ENCODE results near the gene PLEKHF1. TPM values are rescaled to one million over a fixed set of nuclear protein-coding genes. Genes with fewer than 3 reads are reported as not detected.

Gene PLEKHF1
- total and polyA plus RNA-seq, 2 of the 8 experiments (the other 6 are each of a cell fraction or from before 2014, with no cell fraction given): 11.1 to 18.4 TPM

DNA sequence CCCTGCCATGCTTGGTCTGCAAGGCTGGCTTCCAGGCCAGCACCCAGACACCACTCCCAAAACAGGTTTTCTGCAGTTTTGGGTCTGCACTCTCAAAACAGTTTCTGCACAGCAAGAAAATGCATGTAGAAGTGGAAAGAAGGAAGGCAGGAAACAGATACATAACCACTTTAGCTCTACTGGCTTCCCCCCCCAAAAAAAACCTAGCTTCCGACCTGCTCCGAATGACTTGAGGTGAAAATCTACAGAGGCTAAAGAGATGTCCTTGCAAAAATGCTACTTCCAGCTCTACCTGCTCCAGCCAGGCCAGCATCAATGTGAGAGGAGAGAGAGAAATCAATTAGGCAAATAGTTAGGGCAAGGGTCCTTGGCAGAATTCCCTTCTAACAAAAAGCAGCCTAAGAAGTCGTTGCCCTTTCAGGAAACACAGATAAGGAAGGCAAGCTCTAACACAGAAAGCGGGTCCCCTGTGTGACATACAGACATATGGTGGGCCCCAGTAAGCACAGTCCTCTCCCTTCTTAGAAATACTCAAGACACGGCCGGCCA is 46.4 kb downstream of the PLEKHF1 start:
- no peak overlapping the region for H3K56ac ChIP-seq (replicated peaks; ENCODE audit: insufficient read length, low read depth, low read length)
- no peak overlapping the region for H2BK12ac ChIP-seq (ENCODE audit: low read depth, low read length)
- H2AFZ ChIP-seq (ENCODE audit: low read length): no peak overlapping the region
- H3K4me2 ChIP-seq (ENCODE audit: insufficient read depth in 1 of 2, low read depth in 2 of 2, low read length in 2 of 2): no peak overlapping the region
- no peaks in the 10 kb centered on the region for H3K9me3 ChIP-seq (ENCODE audit: insufficient read depth in 2 of 2, low read depth in 1 of 2, low read length in 1 of 2)
- H3K4me1 ChIP-seq (replicated peaks in 1 of 4; ENCODE audit: control insufficient read depth in 3 of 4, insufficient read depth in 4 of 4, low read length in 3 of 4): peaks cover 0 to 4% (median 2%) of the 10 kb centered on the region in 4 experiments; a peak in 4 of 7 replicates
- no peaks in the 10 kb centered on the region for H4K20me1 ChIP-seq (replicated peaks in 1 of 2; ENCODE audit: control insufficient read depth in 1 of 2, insufficient read depth in 2 of 2, low read length in 2 of 2)
- H3K79me1 ChIP-seq (ENCODE audit: low read depth, low read length): peaks cover 4% of the 10 kb centered on the region
- POLR2A ChIA-PET (ENCODE audit: partially characterized antibody): interaction anchor here (0.8 kb wide), 1 partner anchor 9 kb away, joined by 3 read pairs; no protein-coding TSS in a partner anchor
- H3K9ac ChIP-seq (replicated peaks in 1 of 4; ENCODE audit: extremely low read depth in 1 of 4, low read depth in 3 of 4, low read length in 3 of 4): no peak overlapping the region
- H3K14ac ChIP-seq (ENCODE audit: insufficient read length): no peak overlapping the region
- no peak overlapping the region for H3K27ac ChIP-seq (ENCODE audit: low read depth, low read length)
- H4K91ac ChIP-seq (replicated peaks; ENCODE audit: insufficient read length, low read length): no peak overlapping the region
- no peak overlapping the region for H2AK5ac ChIP-seq (ENCODE audit: low read depth, low read length)
- no peaks in the 10 kb centered on the region for H3K27me3 ChIP-seq (replicated peaks in 1 of 4; ENCODE audit: control insufficient read depth in 3 of 4, extremely low read depth in 1 of 4, insufficient read depth in 3 of 4, low read length in 3 of 4)
- H3K23ac ChIP-seq (ENCODE audit: insufficient read length): no peak overlapping the region
- no peaks in the 10 kb centered on the region for H3K36me3 ChIP-seq (ENCODE audit: control insufficient read depth in 2 of 4, insufficient read depth in 4 of 4, low read length in 3 of 4)
- H2BK15ac ChIP-seq (ENCODE audit: low read length): no peak overlapping the region
- CTCF ChIA-PET (ENCODE audit: partially characterized antibody): interaction anchor here (0.9 to 5.7 kb wide), 4 partner anchors 17 to 209 kb away, joined by 3 to 52 read pairs (median 6); no protein-coding TSS in a partner anchor
- H3K18ac ChIP-seq (ENCODE audit: extremely low read depth, low read length): no peak overlapping the region
- H4K5ac ChIP-seq (ENCODE audit: insufficient read length, low read depth, low read length): no peak overlapping the region
- H2BK20ac ChIP-seq (ENCODE audit: low read length): no peak overlapping the region
- peaks cover 2% of the 10 kb centered on the region; the same call in 1 of the 2 replicates for H3K23me2 ChIP-seq (ENCODE audit: low read depth, low read length)
- no peaks in the 10 kb centered on the region; a peak in 1 of 4 replicates for H3K79me2 ChIP-seq (ENCODE audit: control insufficient read depth in 1 of 2, insufficient read depth in 2 of 2, low read length in 2 of 2)
- H4K8ac ChIP-seq (ENCODE audit: extremely low read depth, insufficient read depth, low read length): no peak overlapping the region
- no peak overlapping the region for H2BK5ac ChIP-seq (ENCODE audit: low read depth, low read length)
- WGBS, 2 experiments (ENCODE audit: extremely low coverage in 1 of 2, insufficient coverage in 1 of 2, insufficient read length in 1 of 2, insufficient replicate concordance in 2 of 2, low coverage in 1 of 2, low lambda C conversion rate in 2 of 2, missing lambda C conversion rate in 1 of 2): 82% methylated on average over 6 of the region's 6 CpGs; no CpG with 5 or more reads in 1 of the 2 experiments
- no peak overlapping the region for H3K4ac ChIP-seq (replicated peaks; ENCODE audit: insufficient read length, low read depth, low read length)
- FAIRE-seq (no peak), DNase-seq (ENCODE audit: low read depth in 1 of 2, low spot score in 2 of 2) (no peak)
- no peak overlapping the region for H2BK120ac ChIP-seq (replicated peaks; ENCODE audit: low read depth, low read length)
- no peak overlapping the region for H3K4me3 ChIP-seq (ENCODE audit: extremely low read depth in 1 of 4, insufficient read depth in 2 of 4, low read depth in 3 of 4, low read length in 4 of 4)
- TF ChIP-seq RNF2 (IDR thresholded peaks at IDR 0.05; ENCODE audit: borderline replicate concordance, low read depth, low read length, missing control alignments, poor library complexity, severe bottlenecking): no peak
- TF ChIP-seq RXRA (IDR thresholded peaks at IDR 0.05; ENCODE audit: insufficient read depth, low read depth, low read length): no peak
- no peak for TF ChIP-seq JUN (IDR thresholded peaks at IDR 0.05; ENCODE audit: low read depth, low read length)
- TF ChIP-seq CTBP2 (IDR thresholded peaks at IDR 0.05; ENCODE audit: borderline replicate concordance, insufficient read depth, insufficient read length, low read length): no peak
- TF ChIP-seq BRCA1 (IDR thresholded peaks at IDR 0.05; ENCODE audit: low read depth, low read length): no peak
- TF ChIP-seq SP1 (IDR thresholded peaks at IDR 0.05; ENCODE audit: low read depth, low read length): no peak
- TF ChIP-seq, protein P1, sequence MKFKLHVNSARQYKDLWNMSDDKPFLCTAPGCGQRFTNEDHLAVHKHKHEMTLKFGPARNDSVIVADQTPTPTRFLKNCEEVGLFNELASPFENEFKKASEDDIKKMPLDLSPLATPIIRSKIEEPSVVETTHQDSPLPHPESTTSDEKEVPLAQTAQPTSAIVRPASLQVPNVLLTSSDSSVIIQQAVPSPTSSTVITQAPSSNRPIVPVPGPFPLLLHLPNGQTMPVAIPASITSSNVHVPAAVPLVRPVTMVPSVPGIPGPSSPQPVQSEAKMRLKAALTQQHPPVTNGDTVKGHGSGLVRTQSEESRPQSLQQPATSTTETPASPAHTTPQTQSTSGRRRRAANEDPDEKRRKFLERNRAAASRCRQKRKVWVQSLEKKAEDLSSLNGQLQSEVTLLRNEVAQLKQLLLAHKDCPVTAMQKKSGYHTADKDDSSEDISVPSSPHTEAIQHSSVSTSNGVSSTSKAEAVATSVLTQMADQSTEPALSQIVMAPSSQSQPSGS (IDR thresholded peaks at IDR 0.05; ENCODE audit: low read length): no peak
- no peak for TF ChIP-seq GABPA (IDR thresholded peaks at IDR 0.05; ENCODE audit: borderline replicate concordance, insufficient read depth, low read length)
- no peak for TF ChIP-seq SIX5 (IDR thresholded peaks at IDR 0.05; ENCODE audit: low read depth, low read length)
- TF ChIP-seq BCL11A (IDR thresholded peaks at IDR 0.05; ENCODE audit: low read depth in 2 of 2, low read length in 2 of 2): no peak
- no peak for TF ChIP-seq ZNF274 (IDR thresholded peaks at IDR 0.05; ENCODE audit: borderline replicate concordance, extremely low read depth, low read length)

Data from H1 (cell line).